Thyroid gland (tissue), 4 donors: ENCODE data around the gene RAP1GAP2.
"Not testable (repeated sequence)": the region's sequence is repeated elsewhere in the genome, so short reads cannot be mapped to it uniquely, and the experiment has no call there.

Experiments
- CTCF ChIP-seq, 6 experiments: fragments of 200-600 bp in 3 of 6; fragments of 450-650 bp in 3 of 6; sonication (generic) in 3 of 6; IDR thresholded peaks; one replicate each; pipeline ENCODE4 v1.5.1; 2016 to 2019; ENCODE audit warnings: antibody characterized with exemption in 6 of 6, mild to moderate bottlenecking in 2 of 6, inconsistent platforms in 1 of 6, moderate library complexity in 1 of 6
- POLR2A ChIP-seq, 2 donors: fragments of 450-650 bp; IDR thresholded peaks; one replicate each; pipeline ENCODE4 v1.6.1; 2017; ENCODE audit warnings: antibody characterized with exemption in 2 of 2, mild to moderate bottlenecking in 2 of 2, moderate library complexity in 1 of 2

- not testable (repeated sequence) for TF ChIP-seq CTCF, POLR2A (IDR thresholded peaks at IDR 0.05)
These were observed 234.7 kb downstream of the RAP1GAP2 start for GRCh38 chr17:3030852-3031470.
